Measurements from ENCODE around the gene MARCHF9.

MARCHF9 gene

GRCh38 chr12:57724936-57725740 is 29.8 kb upstream of the MARCHF9 start:
- DNase-seq: no peak

DNA sequence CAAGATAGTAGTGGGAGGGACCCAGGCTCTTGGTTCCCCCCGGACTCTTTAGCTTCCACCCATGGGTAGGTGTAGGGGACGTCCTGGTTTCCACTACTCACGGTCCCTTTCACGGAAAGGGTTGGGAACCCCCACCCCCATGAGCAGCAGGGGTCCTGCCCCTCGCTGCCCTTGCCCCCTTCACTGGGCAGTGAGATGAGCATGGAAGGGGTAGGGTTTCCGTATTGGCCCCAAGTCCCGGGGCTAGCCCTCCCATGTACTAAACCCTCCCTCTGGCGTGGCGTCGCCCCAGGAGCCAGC is 29.1 kb upstream of the MARCHF9 start:
- DNase-seq: no peak

GRCh38 chr12:57726151-57726883 is 28.6 kb upstream of the MARCHF9 start:
- peak; percentile 33 for DNase-seq

GRCh38 chr12:57726884-57727757 is 27.8 kb upstream of the MARCHF9 start:
- DNase-seq: no peak

GRCh38 chr12:57727758-57728395 is 27.0 kb upstream of the MARCHF9 start:
- DNase-seq: no peak

DNA sequence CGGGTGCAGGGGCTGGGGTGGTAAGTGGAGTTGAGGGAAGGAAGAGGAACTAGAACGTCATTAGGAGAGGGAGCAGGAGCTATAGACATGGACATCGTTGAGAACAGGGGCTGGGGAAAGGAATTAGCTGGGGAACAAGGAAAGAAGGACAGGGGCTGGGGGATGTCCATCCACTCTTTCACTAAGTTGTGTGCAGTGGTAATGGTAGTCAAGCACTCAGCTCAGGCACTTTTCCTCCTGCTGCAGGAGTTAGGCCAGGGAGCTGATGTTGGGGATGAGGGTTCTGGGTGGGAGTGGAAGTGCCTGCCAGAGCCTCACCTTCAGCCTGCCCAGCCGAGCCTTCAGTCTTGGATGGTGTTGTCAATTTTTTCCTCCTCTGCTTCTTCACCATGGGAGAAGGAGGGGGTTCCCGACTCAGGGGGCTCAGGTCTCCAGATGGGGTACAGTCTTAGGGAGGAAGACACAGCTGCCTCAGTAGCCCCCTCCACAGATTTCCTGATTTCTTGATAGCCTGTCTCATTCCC is 25.5 kb upstream of the MARCHF9 start:
- DNase-seq: no peak

- no peak for DNase-seq
These were observed 24.4 kb upstream of the MARCHF9 start for GRCh38 chr12:57730336-57731067.

DNA sequence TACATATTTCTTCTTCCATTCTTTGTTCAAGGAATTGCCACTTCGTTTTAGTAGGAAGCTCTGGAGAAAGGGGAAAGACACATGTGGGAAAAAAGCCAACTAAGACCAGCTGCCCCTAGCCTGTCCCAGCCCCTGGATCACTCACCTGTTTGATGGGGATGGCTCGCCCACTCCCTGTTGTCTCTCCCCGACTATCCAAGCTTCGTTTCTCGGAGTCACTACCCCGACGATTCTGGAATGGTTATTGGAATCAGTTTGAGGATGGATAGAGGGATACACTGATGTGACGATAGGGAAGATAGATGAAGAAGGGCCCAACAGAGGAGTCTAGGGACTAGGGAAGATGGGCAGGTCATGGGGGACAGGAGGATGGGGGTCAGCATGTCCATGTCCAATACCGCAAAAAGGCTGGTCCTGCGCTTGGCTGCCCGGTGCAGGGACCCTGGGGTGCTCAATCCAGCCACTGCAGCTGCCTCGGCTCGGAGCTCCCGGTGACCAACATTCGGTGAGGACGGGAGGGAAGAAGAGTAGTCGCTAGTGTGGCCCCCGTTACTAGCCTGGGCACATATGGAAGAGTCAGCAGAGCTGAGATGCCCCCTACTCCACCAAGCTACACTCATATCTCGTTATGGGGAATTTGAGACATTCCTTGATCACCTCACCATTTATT is 23.4 kb upstream of the MARCHF9 start:
- no peak for DNase-seq

GRCh38 chr12:57732270-57732669 is 22.6 kb upstream of the MARCHF9 start:
- DNase-seq: no peak

DNA sequence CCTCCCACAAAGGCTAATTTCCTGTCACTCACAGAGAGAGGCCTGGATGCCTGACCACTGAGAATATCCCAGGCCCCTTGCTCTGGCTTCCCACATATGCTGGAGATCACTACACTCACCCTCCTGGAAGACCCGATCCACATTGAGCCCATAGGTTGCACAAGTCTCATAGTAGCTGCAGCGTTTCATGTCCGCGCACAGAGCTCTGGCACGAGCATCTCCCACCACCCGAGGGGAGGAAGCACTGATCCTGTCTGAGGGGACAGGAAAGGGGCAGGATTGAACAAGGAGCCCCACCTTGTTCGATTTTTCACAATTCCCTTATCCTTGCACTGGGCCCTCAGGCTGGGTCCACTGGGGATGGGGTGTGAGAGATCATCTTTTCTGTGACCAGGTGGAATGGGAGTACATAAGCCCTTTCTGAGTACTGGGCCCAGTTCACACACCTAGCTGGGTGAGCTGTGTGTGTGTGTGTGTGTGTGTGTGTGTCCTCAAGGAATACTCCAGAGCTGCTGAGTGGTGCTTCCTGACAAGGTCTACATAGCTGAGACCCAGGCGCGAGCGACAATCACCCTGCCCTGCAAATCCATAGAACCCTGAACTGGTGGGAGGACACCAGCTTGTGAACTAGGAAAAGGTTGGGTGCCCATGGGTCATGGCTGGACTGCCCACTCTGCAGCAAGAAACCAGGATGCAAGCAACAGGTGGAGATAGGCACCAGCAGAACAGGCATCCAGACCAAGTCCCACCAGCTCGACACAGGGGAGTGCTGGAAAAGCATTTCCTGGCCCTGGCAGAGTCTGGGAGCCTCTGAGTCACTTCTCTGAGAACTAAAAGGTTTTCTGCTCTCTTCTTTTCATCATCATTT is 21.9 kb upstream of the MARCHF9 start:
- DNase-seq: no peak

- DNase-seq: no peak
These were observed 21.0 kb upstream of the MARCHF9 start for GRCh38 chr12:57733928-57734327.

DNA sequence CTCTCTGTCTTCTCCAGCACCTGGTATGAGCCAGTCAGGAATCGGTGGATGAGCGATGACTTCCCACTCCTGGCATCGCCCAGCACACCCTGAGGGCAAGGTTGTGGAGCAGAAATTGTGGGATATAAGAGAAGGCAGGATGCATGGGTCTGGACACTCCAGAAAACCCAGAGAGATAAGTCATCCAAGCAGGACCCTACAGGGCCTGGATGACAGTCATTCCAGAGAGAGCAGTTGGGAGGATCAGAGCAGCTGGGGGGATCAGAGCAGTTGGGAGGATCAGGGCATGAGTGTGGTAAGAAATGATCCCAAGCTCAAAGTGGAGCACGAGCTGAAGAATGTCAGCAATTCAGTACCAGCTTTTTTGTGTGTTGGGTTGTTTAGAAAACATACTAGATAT is 20.3 kb upstream of the MARCHF9 start:
- no peak for DNase-seq

- DNase-seq: no peak
These were observed 19.6 kb upstream of the MARCHF9 start for GRCh38 chr12:57735198-57735855.

GRCh38 chr12:57735952-57736740 is 18.8 kb upstream of the MARCHF9 start:
- no peak for DNase-seq

GRCh38 chr12:57736741-57737466 is 18.0 kb upstream of the MARCHF9 start:
- no peak for DNase-seq

- no peak for DNase-seq
These were observed 17.1 kb upstream of the MARCHF9 start for GRCh38 chr12:57737467-57738460.

DNA sequence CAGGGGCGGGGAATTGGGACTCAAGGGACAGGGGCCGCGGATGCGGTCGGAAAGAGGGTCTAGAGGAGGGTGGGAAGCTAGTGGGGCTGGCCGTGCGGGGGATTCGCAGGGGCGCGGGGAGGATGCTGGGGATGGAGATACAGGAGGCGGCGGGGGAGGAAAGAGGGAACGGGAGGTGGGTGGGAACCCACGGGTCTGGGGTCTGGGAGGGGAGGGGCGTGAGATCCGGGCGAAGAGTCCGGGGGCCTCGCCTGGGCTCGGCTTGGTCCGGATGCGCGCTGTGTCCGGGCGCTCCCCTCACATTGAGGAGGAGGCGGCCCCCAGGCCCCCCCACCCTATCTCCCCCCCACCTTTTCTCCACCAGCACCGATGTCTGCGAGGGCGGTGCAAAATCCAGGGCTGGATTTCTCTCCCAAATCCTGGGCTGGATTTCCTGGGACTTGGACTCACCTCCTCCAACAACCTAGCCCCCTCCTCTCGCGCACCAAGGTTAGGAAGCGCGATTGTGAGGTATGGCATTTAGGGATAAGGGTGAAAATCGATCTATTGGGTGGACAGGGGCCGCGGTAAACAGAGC is 16.2 kb upstream of the MARCHF9 start, which contains the start of gene AGAP2:
AGAP2 (minus strand) TSS at position 82 of the 577 bp plus-strand sequence. CDS start 496 bp downstream, outside the sequence.
- DNase-seq: no peak
